Activated T-cell treated with anti-CD3 and anti-CD28 coated beads, Interleukin-2, amount 50 U/mL, for 72 hours (primary cell): ENCODE measurements around the gene PSG4. TPM values are rescaled to one million over a fixed set of nuclear protein-coding genes. Genes with fewer than 3 reads are reported as not detected.

Experiments used
- total RNA-seq, 2 donors: library from RNA; stranded (reverse); gene quantifications; one replicate each; pipeline ENCODE4 v1.2.3, GENCODE V29; 2022

PSG4 gene
- total RNA-seq, 2 donors from 2014 or later = not detected

Other genes starting within 250 kb of the PSG4 start
- not detected for gene PSG11, start 179.2 kb downstream of the PSG4 start, total RNA-seq
- gene PSG2, start 122.9 kb downstream of the PSG4 start, total RNA-seq = not detected
- gene PSG5, start 19.1 kb downstream of the PSG4 start, total RNA-seq = not detected
- not detected for gene PSG9, start 63.9 kb upstream of the PSG4 start, total RNA-seq
- not detected for gene CD177, start 148.0 kb upstream of the PSG4 start, total RNA-seq
- not detected for gene TEX101, start 209.3 kb upstream of the PSG4 start, total RNA-seq